NCI-H2029 treated with DMSO at 0.1 percent for 48 hours (cell line): Measurements from ENCODE around the gene ZNF337.
"Not testable (repeated sequence)": the region's sequence is repeated elsewhere in the genome, so short reads cannot be mapped to it uniquely, and the experiment has no call there.

Experiments used
- DNase-seq: peaks from one replicate; lab custom pipeline; 2025; lab: John Stamatoyannopoulos, UW

ZNF337 gene

GRCh38 chr20:25695532-25696370 is 902 bp downstream of the ZNF337 start:
- DNase-seq, result no peak

- no peak for DNase-seq
Measured at GRCh38 chr20:25692499-25692898, 4.2 kb downstream of the ZNF337 start.

DNA sequence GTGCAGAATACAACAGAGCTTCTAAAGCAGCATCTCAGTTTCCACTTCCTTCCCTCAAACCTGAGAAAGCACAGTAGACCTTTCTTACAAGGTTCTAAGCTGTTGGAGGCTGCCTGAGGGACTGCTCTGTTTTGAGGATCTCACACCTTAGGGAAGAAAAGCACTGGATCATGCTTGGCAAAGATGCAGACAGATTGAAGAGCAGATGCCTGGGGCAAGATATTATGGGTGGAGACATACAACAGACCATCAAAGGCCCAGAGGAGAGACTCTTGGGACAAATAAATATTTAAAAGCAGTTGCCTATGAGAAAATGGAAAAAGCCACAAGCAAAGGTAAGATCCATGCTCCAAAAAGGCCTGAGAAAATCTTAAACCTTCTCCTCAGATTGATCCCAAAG is 6.2 kb downstream of the ZNF337 start:
- DNase-seq, result no peak

DNA sequence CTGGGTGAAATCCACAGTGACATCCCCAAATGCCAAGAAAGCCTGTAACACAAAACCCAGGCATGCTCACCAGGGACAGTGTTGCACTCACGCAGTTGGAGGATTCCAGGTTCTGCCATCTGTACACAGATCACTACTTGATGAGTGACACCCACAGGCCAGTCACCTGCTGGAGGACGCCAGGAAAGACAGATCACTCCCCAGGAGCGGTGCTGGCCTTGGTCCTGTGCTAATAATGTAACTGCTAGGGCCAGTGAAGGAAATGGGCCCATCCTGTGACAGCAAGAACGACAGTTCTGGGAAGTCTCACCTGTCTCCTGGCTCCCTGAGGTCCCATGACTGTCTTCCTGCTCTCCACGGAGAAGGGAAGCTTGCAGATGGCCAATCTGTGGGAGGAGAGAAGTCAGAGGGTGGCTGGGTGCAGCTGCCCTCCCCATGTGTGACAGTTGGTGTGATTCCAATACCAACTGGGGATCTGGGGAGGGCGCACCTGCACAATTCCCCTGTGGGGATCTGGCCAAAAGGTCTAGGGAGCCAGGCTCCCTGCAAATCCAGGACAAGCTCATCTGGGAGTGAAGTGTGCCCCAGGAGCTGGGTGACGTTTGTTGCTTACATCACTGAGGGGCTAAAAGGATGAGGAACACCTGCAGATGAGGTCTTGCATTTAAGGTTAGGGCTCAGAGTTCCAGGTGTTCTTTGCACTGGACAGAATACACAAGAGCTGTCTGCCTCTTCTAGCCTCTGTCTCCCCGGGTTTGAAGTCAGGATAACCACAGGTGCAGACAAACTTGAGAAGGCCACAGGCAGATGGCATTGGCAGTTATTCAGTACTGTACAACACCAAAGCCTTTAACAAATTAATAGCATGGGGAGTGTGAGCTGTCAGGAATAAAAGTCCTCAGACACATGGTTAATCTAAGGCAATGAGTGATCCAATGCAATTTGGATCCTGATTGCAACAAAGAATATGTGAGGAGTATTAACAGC is 10.3 kb downstream of the ZNF337 start:
- no peak for DNase-seq

DNA sequence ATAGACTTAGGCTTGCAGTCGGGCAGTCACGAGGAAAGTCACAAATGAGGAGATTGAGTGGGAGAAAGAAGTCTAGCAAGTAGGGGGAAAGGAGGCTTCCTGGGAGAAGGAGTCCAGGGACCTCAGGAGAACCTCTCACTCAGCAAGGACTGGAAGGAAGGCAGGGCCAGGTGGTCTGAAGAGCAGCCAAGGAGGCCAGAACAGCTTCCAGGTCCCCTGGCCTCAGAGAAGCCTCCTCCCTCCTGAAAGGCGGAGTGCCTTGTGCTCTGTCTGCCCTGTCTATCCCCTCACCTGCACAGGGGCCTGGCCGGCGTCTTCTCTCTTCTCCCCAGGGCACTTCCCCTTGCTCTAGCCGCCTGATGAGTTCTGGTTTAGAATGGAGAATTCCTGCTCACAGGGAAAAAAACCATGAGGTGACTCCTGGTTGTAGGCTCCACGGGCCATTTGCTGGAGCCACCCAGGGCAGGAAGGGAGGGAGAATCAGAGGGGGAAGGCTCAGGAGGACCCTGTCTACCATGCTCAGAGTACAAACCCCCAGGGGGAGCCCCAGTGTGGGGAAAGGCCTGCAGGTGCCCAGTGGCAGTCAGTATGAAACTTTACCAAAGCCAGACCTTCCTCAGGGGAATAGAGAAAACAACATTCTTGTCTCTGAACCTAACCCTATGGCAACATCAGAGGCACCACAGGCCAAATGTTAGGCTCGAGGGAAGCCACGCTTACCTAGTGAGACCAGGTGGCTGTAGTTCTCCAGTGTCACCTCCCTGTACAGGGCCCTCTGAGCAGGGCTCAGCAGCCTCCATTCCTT is 11.2 kb downstream of the ZNF337 start:
- DNase-seq, result no peak

GRCh38 chr20:25683826-25684225 is 12.8 kb downstream of the ZNF337 start:
- not testable (repeated sequence) for DNase-seq

GRCh38 chr20:25683050-25683449 is 13.6 kb downstream of the ZNF337 start:
- DNase-seq, result no peak

- DNase-seq, result no peak
Measured at GRCh38 chr20:25676164-25676809, 20.4 kb downstream of the ZNF337 start.

DNA sequence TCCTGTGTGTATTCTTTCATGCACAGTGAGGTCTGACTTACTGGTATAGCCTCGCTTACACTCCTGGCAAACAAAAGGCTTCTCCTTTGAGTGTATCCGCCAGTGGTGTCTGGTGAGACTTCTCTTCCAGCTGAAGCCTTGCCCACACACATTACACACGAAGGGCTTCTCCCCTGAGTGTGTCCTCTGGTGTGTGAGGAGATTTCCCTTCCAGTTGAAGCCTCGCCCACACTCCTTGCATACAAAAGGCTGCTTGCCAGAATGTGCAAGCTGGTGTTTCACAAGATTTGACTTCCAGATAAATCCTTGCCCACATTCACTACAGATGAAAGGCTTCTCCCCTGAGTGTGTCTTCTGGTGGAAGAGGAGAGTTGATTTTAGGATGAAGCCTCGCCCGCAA is 21.5 kb downstream of the ZNF337 start:
- no peak for DNase-seq

DNA sequence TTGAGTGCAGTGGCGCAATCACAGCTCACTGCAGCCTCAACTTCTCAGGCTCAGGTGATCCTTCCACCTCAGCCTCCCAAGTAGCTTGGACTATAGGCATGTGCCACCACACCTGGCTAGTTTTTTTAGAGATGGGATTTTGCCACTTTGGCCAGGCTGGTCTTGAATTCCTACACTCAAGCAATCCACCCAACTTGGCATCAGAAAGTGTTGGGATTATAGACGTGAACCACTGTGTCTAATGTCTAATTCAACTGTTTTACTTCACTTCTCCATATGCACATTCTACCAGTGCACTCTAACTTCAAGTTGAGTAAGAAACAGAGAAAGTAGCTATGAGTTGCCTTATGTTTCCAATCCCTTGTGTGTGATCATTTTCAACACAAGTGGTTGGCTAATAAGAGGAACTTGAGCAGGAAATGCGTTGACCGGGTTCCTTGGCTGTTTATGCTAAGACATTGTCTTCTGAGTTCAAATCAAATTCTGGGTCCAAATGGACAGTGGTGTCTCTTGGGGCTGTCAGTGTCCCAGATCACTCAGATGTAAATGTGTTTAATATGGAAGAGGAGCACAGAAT is 23.9 kb downstream of the ZNF337 start:
- DNase-seq, result no peak

- DNase-seq, result no peak
Measured at GRCh38 chr20:25669826-25670422, 26.7 kb downstream of the ZNF337 start.

GRCh38 chr20:25668446-25668845 is 28.2 kb downstream of the ZNF337 start:
- no peak for DNase-seq

- no peak for DNase-seq
Measured at GRCh38 chr20:25659999-25660398, 36.7 kb downstream of the ZNF337 start.

GRCh38 chr20:25654487-25654886 is 42.2 kb downstream of the ZNF337 start:
- DNase-seq, result no peak

GRCh38 chr20:25652866-25653265 is 43.8 kb downstream of the ZNF337 start:
- not testable (repeated sequence) for DNase-seq

GRCh38 chr20:25644814-25645213 is 51.8 kb downstream of the ZNF337 start:
- no peak for DNase-seq

GRCh38 chr20:25643716-25644115 is 52.9 kb downstream of the ZNF337 start:
- DNase-seq, result no peak

- DNase-seq, result no peak
Measured at GRCh38 chr20:25637247-25637646, 59.4 kb downstream of the ZNF337 start.

DNA sequence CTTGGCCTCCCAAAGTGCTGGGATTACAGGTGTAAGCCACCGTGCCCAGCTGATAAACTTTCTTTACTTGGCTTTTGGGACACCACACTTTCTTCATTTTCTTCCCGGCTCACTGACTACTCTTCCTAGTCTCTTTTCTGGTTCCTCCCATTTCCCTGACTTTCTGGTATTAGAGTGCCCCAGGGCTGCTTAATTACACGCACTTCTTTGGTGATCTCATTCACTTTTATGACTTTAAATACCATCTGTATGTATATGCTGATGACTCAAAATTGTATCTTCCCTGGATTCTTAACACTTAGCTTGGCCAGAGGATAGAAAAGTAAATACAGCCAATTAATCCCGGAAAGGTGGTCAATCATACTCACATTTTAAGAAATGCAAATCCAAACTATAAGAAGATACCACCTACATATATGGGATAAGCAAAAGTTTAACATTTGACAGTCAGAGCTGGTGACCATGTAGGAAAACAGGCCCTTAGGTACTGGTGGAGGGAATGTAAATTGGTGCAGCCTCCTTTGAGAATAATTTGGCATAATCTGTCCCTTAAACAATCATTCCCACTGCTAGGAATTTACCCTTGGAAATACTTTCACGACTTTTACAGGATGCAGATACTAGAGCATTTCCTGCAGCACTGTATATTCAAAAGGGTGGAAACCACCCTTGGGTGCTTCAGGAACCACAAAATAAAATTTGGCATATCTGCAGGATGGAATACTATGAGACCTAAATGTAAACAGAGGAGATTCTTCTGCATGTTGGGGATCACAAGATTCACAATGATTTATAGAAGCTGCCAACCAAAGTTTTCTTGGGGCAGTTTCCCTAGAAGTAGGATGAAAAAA is 63.5 kb downstream of the ZNF337 start:
- DNase-seq, result no peak

- not testable (repeated sequence) for DNase-seq
Measured at GRCh38 chr20:25630615-25631014, 66.0 kb downstream of the ZNF337 start.
